Mesodermal cell (in vitro differentiated cells): ENCODE measurements around the gene TOR1AIP1.

Source experiments
- H3K27ac ChIP-seq: 2 replicates; pipeline ENCODE4 v1.7.0; 2013; ENCODE audit warnings: mild to moderate bottlenecking, low read depth, low read length, moderate library complexity; ENCODE audit not compliant: severe bottlenecking
- H3K36me3 ChIP-seq: 2 replicates; pipeline ENCODE4 v1.7.1; 2013; ENCODE audit warnings: mild to moderate bottlenecking, low read length, moderate library complexity; ENCODE audit not compliant: control insufficient read depth, insufficient read depth
- H3K4me1 ChIP-seq: one replicate; pipeline ENCODE4 v1.7.1; 2013; ENCODE audit warnings: mild to moderate bottlenecking, low read length; ENCODE audit not compliant: insufficient read depth, control insufficient read depth, poor library complexity, severe bottlenecking
- H3K4me3 ChIP-seq: 2 replicates; pipeline ENCODE4 v1.7.0; 2013; ENCODE audit warnings: low read length, control low read depth, mild to moderate bottlenecking; ENCODE audit not compliant: insufficient read depth, poor library complexity, severe bottlenecking; ENCODE audit errors: extremely low read depth
- H3K9me3 ChIP-seq: 2 replicates; pipeline ENCODE4 v1.7.1; 2013; ENCODE audit warnings: mild to moderate bottlenecking, low read length, moderate library complexity; ENCODE audit not compliant: control insufficient read depth
- WGBS, 2 experiments: methylation state at CpG; one replicate each; pipeline ENCODE4 v1.1.5; 2013; ENCODE audit warnings: missing lambda C conversion rate in 2 of 2; ENCODE audit not compliant: insufficient coverage in 2 of 2; 5-methylcytosine and 5-hydroxymethylcytosine counted together

Gene TOR1AIP1

GRCh38 chr1:179923029-179923428, 40.9 kb downstream of the TOR1AIP1 start:
- Histone ChIP-seq H3K4me3 (no peak overlapping the region), H3K4me1 (peaks cover 4% of the 10 kb centered on the region), H3K9me3 (no peaks in the 10 kb centered on the region), H3K36me3 (peaks cover 8% of the 10 kb centered on the region), H3K27ac (no peak overlapping the region)

DNA sequence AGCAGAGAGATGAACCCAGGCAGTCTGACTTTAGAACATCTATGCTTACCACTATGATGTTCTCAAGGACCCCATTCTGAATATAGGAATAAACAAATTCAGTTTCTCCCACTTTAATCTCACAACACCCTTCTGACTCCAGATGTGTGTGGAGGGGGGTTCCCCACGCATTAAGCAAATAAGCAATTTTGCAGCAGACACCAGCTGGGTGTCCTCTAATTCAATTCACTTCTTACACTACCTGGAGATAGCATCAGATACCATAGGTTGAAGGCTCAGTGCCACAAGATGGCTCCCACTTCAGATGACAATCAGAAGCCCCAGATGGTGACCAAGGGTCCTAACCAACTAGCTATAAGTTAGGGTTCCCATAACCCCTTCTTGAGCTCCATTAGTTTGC, 42.2 kb downstream of the TOR1AIP1 start:
- Histone ChIP-seq H3K4me1 (peaks cover 4% of the 10 kb centered on the region), H3K9me3 (no peaks in the 10 kb centered on the region), H3K36me3 (peaks cover 2% of the 10 kb centered on the region), H3K27ac (no peak overlapping the region), H3K4me3 (no peak overlapping the region)
- WGBS, 2 experiments, result 83% methylated on average over 1 of the region's 1 CpG; no CpG with 5 or more reads in 1 of the 2 experiments

GRCh38 chr1:179925302-179925701, 43.2 kb downstream of the TOR1AIP1 start:
- H3K27ac ChIP-seq, result no peak overlapping the region
- H3K9me3 ChIP-seq, result no peaks in the 10 kb centered on the region
- no peaks in the 10 kb centered on the region for H3K36me3 ChIP-seq
- H3K4me1 ChIP-seq, result peaks cover 8% of the 10 kb centered on the region
- 96% methylated on average over 4 of the region's 5 CpGs for WGBS, 2 experiments
- H3K4me3 ChIP-seq, result no peak overlapping the region

- H3K4me3 ChIP-seq, result no peak overlapping the region
- 83% methylated on average over 1 of the region's 4 CpGs; no CpG with 5 or more reads in 1 of the 2 experiments for WGBS, 2 experiments
- peaks cover 7% of the 10 kb centered on the region for H3K4me1 ChIP-seq
- H3K27ac ChIP-seq, result no peak overlapping the region
- no peaks in the 10 kb centered on the region for H3K36me3 ChIP-seq
- H3K9me3 ChIP-seq, result no peaks in the 10 kb centered on the region
Observed at GRCh38 chr1:179925922-179926849, 44.1 kb downstream of the TOR1AIP1 start.

DNA sequence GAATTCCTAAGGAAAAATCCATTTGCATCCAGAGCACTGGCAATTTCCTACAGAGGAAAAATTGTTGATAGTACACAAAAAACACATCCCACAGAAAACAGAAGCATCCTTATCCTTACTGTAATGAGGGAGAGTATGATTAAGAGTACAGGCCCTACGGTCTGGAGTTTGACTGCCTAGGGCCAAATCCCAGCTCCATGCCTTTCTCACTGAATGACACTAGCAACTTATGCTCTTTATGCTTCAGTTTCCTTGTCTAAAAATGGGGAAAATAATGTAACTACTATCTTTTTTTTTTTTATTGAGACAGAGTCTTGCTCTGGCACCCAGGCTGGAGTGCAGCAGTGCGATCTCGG, 44.7 kb downstream of the TOR1AIP1 start:
- no peak overlapping the region for H3K27ac ChIP-seq

DNA sequence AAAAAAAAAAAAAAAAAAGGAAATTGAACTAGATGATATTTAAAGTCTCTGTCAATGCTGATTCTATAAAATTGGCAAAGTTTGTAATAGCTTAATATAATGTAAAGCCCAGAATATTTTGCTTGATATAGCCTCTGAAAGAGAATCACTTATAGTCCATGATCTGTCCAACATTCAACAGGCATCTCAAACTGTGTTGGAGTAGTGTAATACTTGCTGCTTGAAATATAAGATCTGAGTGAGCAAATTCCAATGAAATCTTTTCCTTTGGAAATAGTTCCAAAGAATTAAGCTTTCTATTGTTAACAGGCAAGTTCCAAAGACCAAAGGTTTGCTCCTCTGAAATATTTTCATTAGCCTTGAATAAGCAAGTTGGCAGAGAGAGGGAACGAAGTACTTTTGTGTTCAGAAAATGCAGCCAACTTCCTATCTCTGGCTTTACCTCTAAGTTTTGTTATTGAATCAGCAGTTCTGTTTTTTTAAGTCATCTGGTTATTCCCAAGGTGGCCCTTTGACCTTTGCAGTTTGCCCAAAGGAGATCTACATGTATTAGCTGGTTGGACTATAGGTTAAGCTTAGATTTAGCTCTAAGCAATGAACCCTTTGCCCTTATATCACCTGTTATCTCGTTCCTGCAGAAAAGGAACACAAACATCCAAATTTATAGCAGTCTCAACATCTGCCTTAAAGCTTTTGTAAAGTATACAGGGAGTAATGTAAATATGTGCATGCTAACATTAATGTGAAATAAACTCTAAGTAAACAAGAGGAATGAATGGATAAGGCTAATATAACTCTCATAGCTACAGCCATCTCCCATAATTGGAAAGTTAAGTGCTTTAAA, 48.1 kb downstream of the TOR1AIP1 start:
- Histone ChIP-seq H3K27ac (no peak overlapping the region), H3K4me3 (no peak overlapping the region), H3K4me1 (peaks cover 4% of the 10 kb centered on the region), H3K36me3 (no peaks in the 10 kb centered on the region), H3K9me3 (no peaks in the 10 kb centered on the region)
- no CpG with 5 or more reads among the region's 2 CpGs for WGBS, 2 experiments

More for the DNA sequence above, 44.7 kb downstream of the TOR1AIP1 start:
- Histone ChIP-seq H3K9me3 (no peaks in the 10 kb centered on the region), H3K36me3 (no peaks in the 10 kb centered on the region), H3K4me3 (no peak overlapping the region), H3K4me1 (peaks cover 4% of the 10 kb centered on the region)
- 95 to 100% methylated on average over 2 of the region's 3 CpGs for WGBS, 2 experiments

GRCh38 chr1:179930867-179931266, 48.8 kb downstream of the TOR1AIP1 start:
- Histone ChIP-seq H3K4me1 (peaks cover 4% of the 10 kb centered on the region), H3K27ac (no peak overlapping the region), H3K4me3 (no peak overlapping the region), H3K9me3 (no peaks in the 10 kb centered on the region), H3K36me3 (no peaks in the 10 kb centered on the region)
- WGBS, 2 experiments, result no CpG with 5 or more reads among the region's 3 CpGs

GRCh38 chr1:179933219-179933618, 51.1 kb downstream of the TOR1AIP1 start:
- Histone ChIP-seq H3K4me1 (peaks cover 4% of the 10 kb centered on the region), H3K27ac (no peak overlapping the region), H3K36me3 (no peaks in the 10 kb centered on the region), H3K9me3 (no peaks in the 10 kb centered on the region), H3K4me3 (no peak overlapping the region)
- 85 to 90% methylated on average over 2 of the region's 2 CpGs for WGBS, 2 experiments

GRCh38 chr1:179935909-179936496, 53.9 kb downstream of the TOR1AIP1 start:
- Histone ChIP-seq H3K4me1 (no peaks in the 10 kb centered on the region), H3K27ac (no peak overlapping the region), H3K36me3 (no peaks in the 10 kb centered on the region), H3K9me3 (no peaks in the 10 kb centered on the region), H3K4me3 (no peak overlapping the region)
- 57 to 89% methylated on average over 1 of the region's 1 CpG for WGBS, 2 experiments

DNA sequence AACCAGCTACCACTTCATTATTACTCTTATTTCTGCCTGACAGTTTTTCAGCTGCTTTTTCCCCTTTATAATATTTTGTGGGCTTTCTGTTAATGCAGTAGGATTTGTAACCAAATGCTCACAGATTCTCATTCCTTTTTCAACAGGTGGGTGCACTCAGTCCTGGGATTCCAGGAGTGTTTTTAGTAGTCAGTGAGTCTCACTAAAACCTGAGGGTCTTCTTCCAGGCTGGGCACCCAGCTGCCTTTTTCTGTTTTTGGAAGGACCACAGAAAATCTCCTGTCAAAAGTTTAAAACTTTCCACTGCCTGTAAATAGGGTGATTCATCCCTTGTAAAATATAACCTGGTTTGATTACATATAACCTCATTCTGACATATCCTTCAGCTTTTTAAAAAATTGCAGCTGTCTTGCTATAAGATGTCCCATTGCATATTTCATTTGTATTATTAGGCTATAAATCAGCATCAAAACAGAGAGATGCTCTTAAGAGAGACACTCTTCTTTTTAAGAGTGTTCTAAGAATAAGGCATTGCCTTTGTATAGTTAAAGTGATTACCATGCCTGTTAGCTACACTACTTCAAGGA, 55.7 kb downstream of the TOR1AIP1 start:
- H3K27ac ChIP-seq, result no peak overlapping the region
- no peaks in the 10 kb centered on the region for H3K36me3 ChIP-seq
- H3K9me3 ChIP-seq, result no peaks in the 10 kb centered on the region
- no peaks in the 10 kb centered on the region for H3K4me1 ChIP-seq
- H3K4me3 ChIP-seq, result no peak overlapping the region
